Astrocyte (in vitro differentiated cells and primary cell): ENCODE measurements around the gene AHNAK2.

ENCODE experiments used
- CTCF ChIP-seq: IDR thresholded peaks from 2 replicates; pipeline ENCODE4 v1.5.1; 2011; ENCODE audit warnings: low read depth, mild to moderate bottlenecking, inconsistent platforms, low read length, moderate library complexity; ENCODE audit not compliant: insufficient read depth
- EZH2 ChIP-seq: IDR thresholded peaks from 2 replicates; pipeline ENCODE4 v1.6.1; 2012; ENCODE audit warnings: mild to moderate bottlenecking, low read length, inconsistent platforms; ENCODE audit not compliant: insufficient read depth

- no peak for TF ChIP-seq CTCF
- TF ChIP-seq EZH2: no peak
Measured at GRCh38 chr14:104964546-104964945, 13.6 kb downstream of the AHNAK2 start.
